Uterus (tissue), 2 donors: ENCODE measurements around the gene CDC42BPG.

Source experiments
- CTCF ChIP-seq, 4 experiments: fragments of 200-600 bp in 2 of 4; fragments of 450-650 bp in 2 of 4; sonication (generic) in 2 of 4; IDR thresholded peaks; one replicate each; pipeline ENCODE4 v1.5.1; 2016 to 2019; ENCODE audit warnings: antibody characterized with exemption in 4 of 4, mild to moderate bottlenecking in 2 of 4, moderate library complexity in 1 of 4
- POLR2A ChIP-seq, 2 donors: fragments of 450-650 bp; IDR thresholded peaks; one replicate each; pipeline ENCODE4 v1.6.1; 2016; ENCODE audit warnings: antibody characterized with exemption in 2 of 2, mild to moderate bottlenecking in 1 of 2, moderate library complexity in 1 of 2

- TF ChIP-seq CTCF (IDR thresholded peaks at IDR 0.05) (no peak), POLR2A (IDR thresholded peaks at IDR 0.05) (no peak)
Observed at GRCh38 chr11:64884019-64884418, 39.6 kb upstream of the CDC42BPG start.
